Muscle of leg (tissue), 16 donors: Measurements from ENCODE around the gene TMEM88. TPM values are rescaled to one million over a fixed set of nuclear protein-coding genes. Genes with fewer than 3 reads are reported as not detected.
"Not testable (repeated sequence)": the region's sequence is repeated elsewhere in the genome, so short reads cannot be mapped to it uniquely, and the experiment has no call there.

Source experiments
- DNase-seq: peaks from one replicate; pipeline ENCODE4 v3.0.0; 2013
- H3K27ac ChIP-seq: one replicate; pipeline ENCODE4 v1.5.1; 2013; ENCODE audit warnings: mild to moderate bottlenecking, low read length, control low read depth
- H3K27me3 ChIP-seq: one replicate; pipeline ENCODE4 v1.6.1; 2013; ENCODE audit warnings: low read length; ENCODE audit not compliant: control insufficient read depth, insufficient read depth
- H3K36me3 ChIP-seq: one replicate; pipeline ENCODE4 v1.6.1; 2013; ENCODE audit warnings: low read length; ENCODE audit not compliant: control insufficient read depth, insufficient read depth
- H3K4me1 ChIP-seq: one replicate; pipeline ENCODE4 v1.6.1; 2013; ENCODE audit warnings: low read length; ENCODE audit not compliant: control insufficient read depth, insufficient read depth
- H3K4me3 ChIP-seq: one replicate; pipeline ENCODE4 v1.5.1; 2013; ENCODE audit warnings: low read length, control low read depth
- H3K9me3 ChIP-seq: replicated peaks from 2 replicates; pipeline ENCODE4 v1.6.1; 2013; ENCODE audit warnings: low read depth, low read length; ENCODE audit not compliant: control insufficient read depth
- WGBS: methylation state at CpG from one replicate; pipeline ENCODE4 v1.1.5; 2013; ENCODE audit warnings: missing lambda C conversion rate; ENCODE audit not compliant: insufficient coverage; 5-methylcytosine and 5-hydroxymethylcytosine counted together
- long read RNA-seq, 11 donors: transcript quantifications; one replicate each; lab custom pipeline, GENCODE V29; 2026
- polyA plus RNA-seq, 8 donors: library from polyadenylated mRNA; unstranded; fragments of 120-200 nt; gene quantifications; one replicate each; pipeline versions ENCODE4 v1.2.1 to v1.2.3, GENCODE V29; 2013; ENCODE audit warnings: inconsistent platforms in 1 of 8, low replicate concordance in 1 of 8; ENCODE audit not compliant: insufficient read length in 8 of 8, insufficient read depth in 1 of 8
- total RNA-seq: library from RNA; stranded (reverse); fragments of 120-200 nt; gene quantifications from one replicate; pipeline ENCODE4 v1.2.4, GENCODE V29; 2013

TMEM88 gene, protein sequence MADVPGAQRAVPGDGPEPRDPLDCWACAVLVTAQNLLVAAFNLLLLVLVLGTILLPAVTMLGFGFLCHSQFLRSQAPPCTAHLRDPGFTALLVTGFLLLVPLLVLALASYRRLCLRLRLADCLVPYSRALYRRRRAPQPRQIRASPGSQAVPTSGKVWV
- 18.4 TPM for total RNA-seq
- 10 to 100 TPM; 22.4 to 30.3 (median 27.9) TPM for polyA plus RNA-seq
- long read RNA-seq, donor 1, transcript TMEM88-201 (2 exons, 875 nt): major isoform, 5 of 7 reads
- long read RNA-seq, donor 1, partial matches to known transcripts: 0 of 7 reads
- long read RNA-seq, donor 1, other reads (novel, unspliced or antisense): 0 of 7 reads
- long read RNA-seq, donor 2: 0 reads
- long read RNA-seq, donor 3, transcript TMEM88-201 (2 exons, 875 nt): major isoform, 24 of 33 reads
- long read RNA-seq, donor 3, transcript TMEM88-202 (2 exons, 510 nt): minor isoform, 9 of 33 reads
- long read RNA-seq, donor 3, partial matches to known transcripts: 0 of 33 reads
- long read RNA-seq, donor 3, other reads (novel, unspliced or antisense): 0 of 33 reads
- long read RNA-seq, donor 4, transcript TMEM88-201 (2 exons, 875 nt): major isoform, 10 of 12 reads
- long read RNA-seq, donor 4, partial matches to known transcripts: 0 of 12 reads
- long read RNA-seq, donor 4, other reads (novel, unspliced or antisense): 0 of 12 reads
- long read RNA-seq, donor 5, transcript TMEM88-202 (2 exons, 510 nt): minor isoform, 10 of 22 reads
- long read RNA-seq, donor 5, transcript TMEM88-201 (2 exons, 875 nt): major isoform, 12 of 22 reads
- long read RNA-seq, donor 5, partial matches to known transcripts: 0 of 22 reads
- long read RNA-seq, donor 5, other reads (novel, unspliced or antisense): 0 of 22 reads
- long read RNA-seq, donor 6, transcript TMEM88-201 (2 exons, 875 nt): major isoform, 21 of 33 reads
- long read RNA-seq, donor 6, transcript TMEM88-202 (2 exons, 510 nt): minor isoform, 12 of 33 reads
- long read RNA-seq, donor 6, partial matches to known transcripts: 0 of 33 reads
- long read RNA-seq, donor 6, other reads (novel, unspliced or antisense): 0 of 33 reads
- long read RNA-seq, donor 7, transcript TMEM88-201 (2 exons, 875 nt): major isoform, 10 of 14 reads
- long read RNA-seq, donor 7, partial matches to known transcripts: 0 of 14 reads
- long read RNA-seq, donor 7, other reads (novel, unspliced or antisense): 0 of 14 reads
- long read RNA-seq, donor 8, transcript TMEM88-201 (2 exons, 875 nt): major isoform, 6 of 9 reads
- long read RNA-seq, donor 8, partial matches to known transcripts: 0 of 9 reads
- long read RNA-seq, donor 8, other reads (novel, unspliced or antisense): 0 of 9 reads
- long read RNA-seq, donor 9, transcript TMEM88-202 (2 exons, 510 nt): minor isoform, 5 of 17 reads
- long read RNA-seq, donor 9, transcript TMEM88-201 (2 exons, 875 nt): major isoform, 12 of 17 reads
- long read RNA-seq, donor 9, partial matches to known transcripts: 0 of 17 reads
- long read RNA-seq, donor 9, other reads (novel, unspliced or antisense): 0 of 17 reads
- long read RNA-seq, donor 10, transcript TMEM88-202 (2 exons, 510 nt): minor isoform, 6 of 28 reads
- long read RNA-seq, donor 10, transcript TMEM88-201 (2 exons, 875 nt): major isoform, 12 of 28 reads
- long read RNA-seq, donor 10, partial matches to known transcripts: 10 of 28 reads
- long read RNA-seq, donor 10, other reads (novel, unspliced or antisense): 0 of 28 reads
- long read RNA-seq, donor 11, transcript TMEM88-201 (2 exons, 875 nt): major isoform, 10 of 16 reads
- long read RNA-seq, donor 11, transcript TMEM88-202 (2 exons, 510 nt): minor isoform, 6 of 16 reads
- long read RNA-seq, donor 11, partial matches to known transcripts: 0 of 16 reads
- long read RNA-seq, donor 11, other reads (novel, unspliced or antisense): 0 of 16 reads

DNA sequence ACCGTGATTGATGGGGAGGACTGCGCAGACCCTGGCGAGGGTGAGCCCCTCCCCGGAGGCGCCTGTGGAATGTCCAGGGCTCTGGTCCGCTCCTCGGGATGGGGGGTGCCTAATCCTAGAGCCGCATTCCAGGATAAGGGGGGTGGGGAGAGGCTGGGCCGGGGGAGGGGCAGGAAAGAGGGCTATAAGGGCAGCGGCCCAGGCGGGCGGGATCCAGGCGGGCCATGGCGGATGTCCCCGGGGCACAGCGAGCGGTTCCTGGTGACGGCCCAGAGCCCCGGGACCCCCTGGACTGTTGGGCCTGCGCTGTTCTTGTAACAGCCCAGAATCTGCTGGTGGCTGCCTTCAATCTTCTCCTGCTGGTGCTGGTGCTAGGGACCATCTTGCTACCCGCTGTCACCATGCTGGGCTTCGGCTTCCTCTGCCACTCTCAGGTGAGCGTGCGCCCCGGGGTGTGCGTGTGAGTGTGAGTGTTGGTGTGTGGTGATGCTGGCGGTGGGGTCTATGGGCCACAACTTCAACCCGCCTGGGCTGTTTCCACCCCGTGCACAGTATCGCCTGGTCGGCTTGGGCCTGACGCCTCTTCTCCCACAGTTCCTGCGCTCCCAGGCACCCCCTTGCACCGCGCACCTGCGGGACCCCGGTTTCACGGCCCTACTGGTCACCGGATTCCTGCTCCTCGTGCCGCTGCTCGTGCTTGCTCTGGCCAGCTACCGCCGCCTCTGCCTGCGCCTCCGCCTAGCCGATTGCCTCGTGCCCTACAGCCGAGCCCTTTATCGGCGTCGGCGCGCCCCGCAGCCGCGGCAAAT, at the start of gene TMEM88:
TSS of gene TMEM88 (plus strand) at position 216 of the 809 bp plus-strand sequence. CDS start at position 225, 9 bp downstream.
- 30% methylated on average over 46 of the region's 57 CpGs for WGBS
- Histone ChIP-seq H3K4me3 (peak within 1 kb of the TSS; percentile 83), H3K9me3 (no peaks in the 10 kb centered on the region), H3K36me3 (peaks cover 49% of the 10 kb centered on the region), H3K27ac (peak within 1 kb of the TSS; percentile 99), H3K4me1 (peaks cover 53% of the 10 kb centered on the region), H3K27me3 (no peaks in the 10 kb centered on the region)
- DNase-seq: peak; percentile 25

DNA sequence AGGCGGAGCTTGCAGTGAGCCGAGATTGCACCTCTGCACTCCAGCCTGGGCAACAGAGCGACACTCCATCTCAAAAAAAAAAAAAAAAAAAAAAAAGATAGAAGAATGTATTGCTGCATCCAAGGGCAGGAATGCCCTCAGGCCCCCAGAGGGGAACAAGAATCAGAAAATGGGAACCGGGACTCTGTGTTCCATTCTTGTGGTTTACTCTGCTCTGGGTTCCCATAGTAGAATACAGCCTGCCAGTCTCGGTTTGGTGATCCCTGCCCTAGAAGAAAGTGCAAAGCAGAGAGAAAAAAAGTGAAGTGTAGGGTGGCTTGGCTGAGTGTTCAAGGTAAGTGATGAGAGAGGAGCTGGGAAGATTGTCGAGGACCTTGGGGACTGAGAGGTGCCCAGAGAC, 48.3 kb upstream of the TMEM88 start:
- no peaks in the 10 kb centered on the region for H3K9me3 ChIP-seq
- H3K36me3 ChIP-seq: peaks cover 2% of the 10 kb centered on the region
- peaks cover 2% of the 10 kb centered on the region for H3K4me1 ChIP-seq
- no peak overlapping the region for H3K4me3 ChIP-seq
- peaks cover 6% of the 10 kb centered on the region for H3K27me3 ChIP-seq
- peak; percentile 22 for DNase-seq
- H3K27ac ChIP-seq: no peak overlapping the region
- WGBS: 75% methylated on average over 3 of the region's 6 CpGs

DNA sequence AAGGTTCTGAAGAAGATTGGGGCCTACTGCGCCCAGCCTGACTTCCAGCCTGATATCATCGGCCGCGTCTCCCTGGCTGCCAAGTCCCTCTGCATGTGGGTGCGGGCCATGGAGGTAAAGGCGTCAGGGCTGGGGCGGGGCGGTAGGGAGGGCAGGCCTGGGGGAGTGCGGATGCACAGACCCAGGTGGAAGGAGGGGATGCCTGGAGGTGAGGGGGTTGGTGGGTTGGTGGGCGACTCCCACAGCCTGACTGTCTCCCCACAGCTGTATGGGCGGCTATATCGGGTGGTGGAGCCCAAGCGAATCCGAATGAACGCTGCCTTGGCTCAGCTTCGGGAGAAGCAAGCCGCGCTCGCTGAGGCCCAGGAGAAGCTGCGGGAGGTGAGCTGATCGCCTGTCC, 47.7 kb upstream of the TMEM88 start:
- Histone ChIP-seq H3K4me1 (peaks cover 2% of the 10 kb centered on the region), H3K27ac (no peak overlapping the region), H3K4me3 (no peak overlapping the region), H3K27me3 (peaks cover 6% of the 10 kb centered on the region), H3K36me3 (peaks cover 2% of the 10 kb centered on the region), H3K9me3 (no peaks in the 10 kb centered on the region)
- WGBS: 85% methylated on average over 16 of the region's 21 CpGs
- DNase-seq: no peak

DNA sequence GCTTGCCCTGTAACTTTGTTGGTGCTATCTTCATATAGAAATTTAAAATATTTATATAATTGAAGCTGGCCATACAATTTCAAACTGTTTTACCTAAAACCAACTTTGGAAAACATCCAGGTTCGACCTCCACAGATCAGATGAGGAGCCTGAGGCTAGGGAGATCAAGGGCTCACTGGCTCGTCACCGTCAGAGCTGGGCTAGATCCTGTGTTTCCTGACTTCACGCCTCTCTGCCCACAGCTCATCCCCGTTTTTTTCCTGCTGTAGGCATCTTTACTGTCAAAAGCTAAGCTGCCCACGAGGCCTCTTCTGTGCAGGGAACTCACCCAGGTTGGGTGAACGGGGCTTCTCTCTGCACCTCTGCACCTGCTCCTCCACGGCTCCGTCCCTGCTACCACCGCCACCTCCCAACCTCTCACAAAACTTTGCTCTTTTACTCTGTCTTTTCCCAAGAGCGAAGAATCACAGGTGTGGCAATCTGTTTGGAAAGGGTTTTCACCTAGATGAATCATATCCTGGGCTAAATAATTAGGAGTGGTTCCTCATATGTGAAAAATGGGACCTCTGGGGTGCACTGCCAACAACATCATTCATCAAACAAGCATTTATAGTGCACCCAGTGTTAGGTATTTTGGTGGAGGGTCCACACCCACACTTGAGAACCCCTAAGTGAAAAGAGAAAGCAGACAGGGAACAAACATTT, 45.6 kb upstream of the TMEM88 start:
- H3K27me3 ChIP-seq: peaks cover 3% of the 10 kb centered on the region

DNA sequence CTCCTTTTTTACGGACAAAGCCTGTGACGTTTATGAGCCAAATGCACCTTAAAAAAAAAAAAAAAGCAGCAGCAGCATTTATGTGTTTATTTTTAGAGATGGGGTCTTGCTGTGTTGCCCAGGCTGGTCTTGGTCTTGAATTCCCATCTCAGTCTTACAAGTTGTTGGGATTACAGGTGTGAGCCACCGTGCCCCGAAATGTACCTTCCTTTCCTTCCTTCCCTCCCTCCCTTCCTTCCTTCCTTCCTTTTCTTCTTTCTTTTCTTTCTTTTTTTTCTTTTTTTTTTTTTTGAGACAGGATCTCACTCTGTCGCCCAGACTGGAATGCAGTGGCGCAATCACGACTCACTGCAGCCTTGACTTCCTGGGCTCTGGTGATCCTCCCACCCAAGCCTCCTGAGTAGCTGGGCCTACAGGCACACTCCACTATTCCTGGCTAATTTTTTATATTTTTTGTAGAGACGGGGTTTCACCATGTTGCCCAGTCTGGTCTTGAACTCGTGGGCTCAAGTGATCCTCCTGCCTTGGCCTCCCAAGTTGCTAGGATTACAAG, 45.0 kb upstream of the TMEM88 start:
- H3K27me3 ChIP-seq, H3K4me1 ChIP-seq, H3K27ac ChIP-seq, DNase-seq, H3K9me3 ChIP-seq, H3K4me3 ChIP-seq, H3K36me3 ChIP-seq: not testable (repeated sequence)
- 64% methylated on average over 3 of the region's 9 CpGs for WGBS

More for the DNA sequence above, 45.6 kb upstream of the TMEM88 start:
- 48% methylated on average over 7 of the region's 11 CpGs for WGBS
- Histone ChIP-seq H3K36me3 (peaks cover 2% of the 10 kb centered on the region), H3K27ac (no peak overlapping the region), H3K4me3 (no peak overlapping the region), H3K9me3 (no peaks in the 10 kb centered on the region), H3K4me1 (no peaks in the 10 kb centered on the region)
- no peak for DNase-seq

DNA sequence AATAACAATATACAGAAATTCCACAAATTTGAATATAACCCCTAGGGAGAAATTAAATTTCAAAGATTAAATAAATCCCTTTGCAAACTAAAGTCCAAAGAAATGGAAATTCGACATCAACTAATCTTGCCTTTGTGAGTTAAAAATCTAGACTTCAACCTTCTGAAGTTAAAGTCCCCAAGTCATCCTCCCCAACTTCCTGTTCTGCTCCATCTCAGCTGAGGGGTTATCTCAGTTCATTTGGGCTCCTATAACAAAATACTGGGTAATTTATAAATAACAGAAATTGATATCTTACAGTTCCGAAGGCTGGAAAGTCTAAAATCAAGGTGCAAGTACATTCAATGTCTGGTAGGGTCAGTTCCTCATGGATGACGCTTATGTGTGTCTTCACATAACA, 43.6 kb upstream of the TMEM88 start:
- Histone ChIP-seq H3K27ac (no peak overlapping the region), H3K27me3 (peaks cover 3% of the 10 kb centered on the region), H3K4me3 (no peak overlapping the region), H3K4me1 (no peaks in the 10 kb centered on the region), H3K9me3 (no peaks in the 10 kb centered on the region), H3K36me3 (no peaks in the 10 kb centered on the region)
- no peak for DNase-seq
- 100% methylated on average over 1 of the region's 3 CpGs for WGBS

DNA sequence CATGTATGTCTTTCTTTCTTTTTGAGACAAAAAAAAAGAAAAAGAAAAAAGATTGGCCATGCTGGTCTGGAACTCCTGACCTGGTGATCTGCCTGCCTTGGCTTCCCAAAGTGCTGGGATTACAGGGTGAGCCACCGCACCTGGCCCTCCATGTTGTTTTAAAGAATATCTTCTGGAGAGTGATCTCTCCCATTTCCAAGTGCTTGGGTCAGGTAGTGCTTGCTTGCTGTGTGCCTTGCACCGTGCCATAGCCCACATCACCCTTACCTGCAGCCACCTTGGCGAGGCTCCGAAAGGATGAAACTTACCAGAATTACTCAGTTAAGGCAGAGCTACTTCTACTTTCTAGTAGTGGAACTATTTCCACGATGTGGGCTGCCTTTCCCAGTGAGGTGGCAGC, 39.9 kb upstream of the TMEM88 start:
- H3K4me1 ChIP-seq: no peaks in the 10 kb centered on the region

More for the DNA sequence above, 39.9 kb upstream of the TMEM88 start:
- no peaks in the 10 kb centered on the region for H3K9me3 ChIP-seq
- H3K27ac ChIP-seq: no peak overlapping the region
- H3K36me3 ChIP-seq: no peaks in the 10 kb centered on the region
- no peak for DNase-seq
- 100% methylated on average over 1 of the region's 5 CpGs for WGBS
- no peaks in the 10 kb centered on the region for H3K27me3 ChIP-seq
- H3K4me3 ChIP-seq: no peak overlapping the region
